ENCODE measurements around the gene TAOK2.
A peak's percentile ranks its signal among the peaks of the same experiment; 100 is the strongest.
"Not testable (repeated sequence)": the region's sequence is repeated elsewhere in the genome, so short reads cannot be mapped to it uniquely, and the experiment has no call there.

Gene TAOK2

DNA sequence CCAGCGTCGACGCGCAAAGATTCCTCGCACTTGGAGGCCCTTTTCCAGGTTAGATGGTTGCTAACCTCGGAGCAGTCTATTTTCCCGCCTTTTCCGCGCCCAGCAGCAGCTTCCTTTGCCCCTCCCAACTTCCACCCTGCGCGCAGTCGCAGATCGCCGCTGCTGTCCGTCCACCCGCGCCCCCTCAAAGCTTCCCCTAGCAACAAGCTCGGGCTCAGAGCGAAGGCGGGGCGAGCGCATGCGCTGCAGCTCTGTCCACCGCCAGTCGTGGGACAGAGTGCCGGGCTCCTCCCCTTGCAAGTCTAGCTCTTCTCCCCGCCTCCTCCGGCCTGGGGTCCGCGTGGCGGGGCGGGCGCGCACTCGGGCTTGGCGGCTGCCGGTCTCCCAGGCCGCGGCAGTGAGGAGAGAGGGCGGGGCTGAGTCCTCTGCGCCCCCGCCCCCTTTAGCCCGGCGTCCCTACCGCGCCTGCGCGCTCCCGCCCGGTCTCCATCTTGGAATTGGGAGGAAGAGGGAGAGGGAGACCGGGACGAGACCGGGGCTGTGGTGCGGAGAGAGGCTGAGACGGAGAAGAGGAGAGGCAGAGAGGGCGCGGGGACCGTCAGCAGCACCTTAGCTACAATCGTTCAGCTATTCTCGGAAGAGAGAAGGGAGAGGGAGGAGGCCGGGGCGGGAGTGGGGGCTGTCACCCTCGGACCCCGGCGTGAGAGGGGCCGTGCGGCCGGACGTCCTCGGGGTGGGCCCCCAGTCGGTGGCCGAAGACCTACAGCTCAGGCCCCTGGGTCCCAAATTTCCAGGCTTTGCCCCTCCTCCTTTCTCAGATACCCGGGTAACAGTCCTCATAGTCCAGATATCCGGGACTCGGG is at the start of gene TAOK2:
TSS of gene TAOK2 (plus strand) at position 485 of the 863 bp plus-strand sequence. CDS start 3,905 bp downstream, outside the sequence.
- peak; percentile 94 to 99 (median 98) for DNase-seq

DNA sequence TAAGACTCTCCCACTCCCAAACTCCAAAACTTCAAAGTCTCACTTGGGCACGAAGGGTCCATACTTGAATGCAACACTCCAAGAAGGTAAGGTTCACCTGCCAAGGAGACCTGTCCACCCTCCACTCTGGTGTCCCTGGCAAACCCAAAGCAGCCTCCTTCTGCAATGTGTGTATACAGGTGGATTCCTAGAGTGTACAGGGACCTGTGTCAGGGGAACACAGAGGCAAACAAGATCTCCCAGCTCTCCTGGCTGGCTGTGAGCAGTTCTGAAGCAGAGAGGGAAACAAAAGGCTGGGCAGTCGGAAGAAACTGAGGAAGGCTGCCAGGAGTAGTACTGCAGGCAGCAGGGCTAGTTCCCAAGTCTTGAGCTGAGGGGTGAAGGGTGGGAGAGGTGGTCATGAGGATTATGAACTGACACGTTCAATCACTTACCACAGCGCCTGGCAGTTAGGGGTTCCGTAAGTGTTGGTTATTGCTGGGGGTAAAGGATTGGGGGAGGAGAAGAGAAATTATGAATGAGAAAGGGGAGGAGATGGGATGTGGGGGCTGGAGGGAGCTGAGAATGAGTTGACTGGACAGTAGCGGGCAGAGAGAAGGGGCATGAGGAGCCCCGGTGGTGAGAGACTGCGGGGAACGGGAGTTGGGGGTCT is 48.4 kb upstream of the TAOK2 start:
- peak in 2 of 3 experiments; percentile 32 to 47 for DNase-seq

DNA sequence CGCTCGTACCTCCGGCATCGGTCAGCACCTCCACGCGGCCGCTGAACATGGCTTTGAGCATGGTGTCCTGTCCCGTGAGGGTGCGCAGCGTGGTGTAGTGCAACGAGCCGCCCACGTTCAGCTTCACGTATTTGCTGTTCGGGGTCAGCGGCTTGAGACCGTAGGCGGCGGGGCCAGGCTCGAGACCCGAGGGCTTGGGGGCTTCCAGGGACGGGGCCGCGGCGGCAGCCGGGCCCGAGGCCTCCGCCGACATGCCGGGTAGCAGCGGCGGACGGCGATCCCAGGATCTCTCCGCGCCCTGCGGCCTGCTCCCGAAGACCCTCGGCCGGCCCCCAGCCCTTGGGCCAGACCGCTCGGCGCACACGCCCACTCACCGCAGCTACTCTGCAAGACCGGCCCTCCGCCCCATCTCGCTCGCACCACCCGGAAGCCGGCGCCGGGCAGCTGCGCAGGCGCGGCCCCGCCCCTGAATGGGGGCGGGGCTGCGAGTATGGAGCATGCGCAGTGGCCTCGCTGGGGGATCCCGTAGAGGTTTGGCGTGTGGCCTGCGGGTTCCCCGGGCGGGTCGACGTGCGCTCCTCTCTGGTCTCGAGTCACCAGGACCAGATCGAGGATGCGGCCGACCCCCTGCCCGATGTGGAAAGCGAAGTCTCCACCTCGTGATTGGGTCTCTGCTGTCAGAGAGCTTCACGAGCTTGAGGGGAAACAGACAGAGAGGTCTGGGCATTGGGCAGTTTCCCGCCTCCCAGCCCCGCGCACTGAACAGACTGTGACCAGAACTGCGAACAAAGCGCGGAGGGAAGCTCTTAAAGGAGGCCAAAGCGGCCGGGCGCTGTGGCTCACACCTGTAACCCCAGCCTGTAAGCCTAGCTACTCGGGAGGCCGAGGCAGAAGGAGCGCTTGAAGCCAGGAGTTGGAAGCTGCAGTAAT is 47.6 kb upstream of the TAOK2 start, which contains the start of gene KCTD13:
TSS of gene KCTD13 (minus strand) at position 446 of the 930 bp plus-strand sequence. CDS start at position 253, 193 bp downstream.
- peak; percentile 79 to 96 (median 95) for DNase-seq

DNA sequence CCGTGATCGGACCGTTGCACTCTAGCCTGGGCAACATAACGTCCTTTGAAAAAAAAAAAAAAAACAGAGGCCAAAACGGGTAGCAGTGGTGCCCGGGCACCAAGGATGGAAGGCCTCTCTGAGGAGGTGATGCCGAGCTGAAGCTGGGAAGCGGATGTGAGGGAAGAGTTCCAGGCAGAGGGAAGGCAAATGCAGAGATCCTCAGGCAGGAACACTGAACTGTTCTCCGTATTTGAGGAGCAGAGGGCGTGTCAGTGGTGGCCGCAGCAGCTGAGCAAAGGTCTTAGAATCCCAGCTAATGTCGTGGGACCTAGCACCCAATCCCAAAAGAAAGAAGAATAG is 47.0 kb upstream of the TAOK2 start:
- peak; percentile 3 to 86 (median 63) for DNase-seq

DNA sequence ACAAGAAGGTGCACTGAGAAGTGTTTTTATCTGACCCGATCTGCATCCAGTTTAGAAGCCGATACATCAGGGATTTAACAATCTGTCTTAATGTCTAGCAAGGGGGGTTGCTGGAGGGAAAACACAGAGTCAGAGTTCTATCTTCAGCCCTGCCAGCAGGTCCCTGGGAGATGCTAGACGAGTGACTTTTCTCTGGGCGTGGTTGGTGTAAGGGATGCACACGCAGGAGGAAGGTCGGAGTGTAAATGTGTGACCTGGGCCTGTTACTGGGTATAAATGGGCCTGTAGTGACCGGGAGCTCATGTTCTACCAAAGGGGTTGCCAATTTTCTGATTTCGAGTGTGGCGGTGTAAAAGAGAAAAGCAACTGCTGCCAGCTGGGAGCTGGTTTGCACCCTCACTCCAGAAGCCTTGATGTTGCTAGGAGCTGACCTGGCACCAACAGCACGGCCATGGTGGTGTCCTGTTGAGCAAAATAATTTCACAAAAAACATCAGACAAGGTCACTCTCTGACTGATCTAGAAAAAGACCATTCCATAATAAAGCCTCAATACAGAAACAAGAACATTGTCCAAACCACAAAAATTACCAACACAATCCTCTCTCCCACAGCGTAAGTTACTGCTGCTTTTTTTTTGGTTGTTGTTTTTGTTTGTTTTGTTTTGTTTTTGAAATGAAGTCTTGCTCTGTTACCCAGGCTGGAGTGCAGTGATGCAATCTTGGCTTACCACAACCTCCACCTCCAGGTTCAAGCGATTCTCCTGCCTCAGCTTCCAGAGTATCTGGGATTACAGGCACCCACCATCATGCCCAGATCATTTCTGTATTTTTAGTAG is 46.4 kb upstream of the TAOK2 start:
- peak in 2 of 3 experiments; percentile 55 to 74 for DNase-seq

DNA sequence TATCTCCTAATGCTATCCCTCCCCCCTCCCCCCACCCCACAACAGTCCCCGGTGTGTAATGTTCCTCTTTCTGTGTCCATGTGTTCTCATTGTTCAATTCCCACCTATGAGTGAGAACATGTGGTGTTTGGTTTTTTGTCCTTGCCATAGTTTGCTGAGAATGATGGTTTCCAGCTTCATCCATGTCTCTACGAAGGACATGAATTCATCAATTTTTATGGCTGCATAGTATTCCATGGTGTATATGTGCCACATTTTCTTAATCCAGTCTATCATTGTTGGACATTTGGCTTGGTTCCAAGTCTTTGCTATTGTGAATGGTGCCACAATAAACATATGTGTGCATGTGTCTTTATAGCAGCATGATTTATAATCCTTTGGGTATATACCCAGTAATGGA is 41.9 kb upstream of the TAOK2 start:
- DNase-seq: not testable (repeated sequence)

DNA sequence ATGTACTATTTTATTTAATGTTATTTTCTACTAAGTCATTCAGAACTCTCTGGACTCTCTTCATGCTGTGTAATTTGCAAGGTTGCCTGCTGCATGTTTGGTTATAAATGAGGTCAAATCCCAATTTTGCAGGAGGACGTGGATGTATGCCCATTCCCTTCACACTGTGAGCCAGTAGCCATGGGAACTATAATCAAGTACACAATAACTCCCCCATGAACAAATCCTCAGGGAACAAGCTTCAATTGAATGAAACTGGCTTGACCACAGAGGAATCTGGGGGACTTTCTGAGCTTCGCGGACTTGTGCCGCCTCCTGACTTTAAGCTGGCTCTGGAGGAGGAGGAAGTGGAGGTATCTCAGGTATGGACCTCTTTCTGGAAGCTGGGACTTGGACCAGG is 33.0 kb upstream of the TAOK2 start:
- DNase-seq: no peak

DNA sequence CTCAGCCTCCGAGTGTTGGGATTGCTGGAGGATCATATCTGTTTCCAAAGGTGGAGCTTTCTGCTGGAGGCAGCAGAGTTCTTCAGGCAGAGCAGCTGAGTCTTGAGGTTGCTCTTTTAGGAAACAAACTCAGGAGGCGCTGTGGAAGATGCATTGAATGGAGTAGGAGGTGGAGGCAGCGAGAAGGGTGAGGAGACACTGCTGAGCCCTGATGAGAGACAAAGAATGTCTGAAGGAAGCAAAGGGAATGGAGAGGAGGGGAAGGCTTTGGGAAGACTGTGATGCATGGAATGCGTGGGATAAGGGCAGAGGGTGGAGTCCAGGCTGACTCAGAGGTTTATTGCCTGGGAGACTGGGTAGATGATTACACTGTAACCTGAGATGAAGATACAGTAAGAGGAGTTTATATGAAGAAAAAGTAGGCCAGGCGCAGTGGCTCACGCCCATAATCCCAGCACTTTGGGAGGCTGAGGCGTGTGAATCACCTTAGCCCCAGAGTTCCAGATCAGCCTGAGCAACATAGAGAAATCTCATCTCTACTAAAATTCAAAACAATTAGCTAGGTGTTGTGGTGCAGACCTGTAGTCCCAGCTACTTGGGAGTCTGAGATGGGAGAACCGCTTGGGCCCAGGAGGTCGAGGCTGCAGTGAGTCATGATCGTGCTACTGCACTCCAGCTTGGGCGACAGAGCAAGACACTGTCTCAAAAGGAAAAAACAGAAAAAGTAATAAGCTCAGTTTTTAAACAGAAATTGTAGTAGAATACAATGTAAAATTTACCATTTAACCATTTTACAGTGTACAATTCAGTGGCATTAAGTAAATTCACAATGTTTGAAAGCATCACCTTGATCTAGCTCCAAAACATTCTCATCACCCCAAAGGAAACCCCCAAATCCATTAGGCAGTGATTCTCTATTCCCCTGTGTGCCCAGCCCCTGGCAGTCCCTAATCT is 29.5 kb upstream of the TAOK2 start:
- DNase-seq: peak; percentile 22 to 59 (median 26)

DNA sequence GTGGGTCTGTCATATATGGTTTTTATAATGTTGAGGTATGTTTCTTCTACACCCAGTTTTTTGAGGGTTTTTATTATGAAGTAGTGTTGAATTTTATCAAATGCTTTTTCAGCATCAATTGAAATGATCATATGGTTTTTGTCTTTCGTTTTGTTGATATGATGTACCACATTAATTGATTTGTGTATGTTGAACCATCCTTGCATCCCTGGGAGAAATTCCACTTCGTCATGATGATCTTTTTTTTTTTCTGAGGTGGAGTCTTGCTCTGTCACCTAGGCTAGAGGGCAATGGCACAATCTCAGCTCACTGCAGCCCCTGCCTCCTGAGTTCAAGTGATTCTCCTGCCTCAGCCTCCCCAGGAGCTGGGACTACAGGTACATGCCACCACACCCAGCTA is 25.8 kb upstream of the TAOK2 start:
- DNase-seq: no peak

DNA sequence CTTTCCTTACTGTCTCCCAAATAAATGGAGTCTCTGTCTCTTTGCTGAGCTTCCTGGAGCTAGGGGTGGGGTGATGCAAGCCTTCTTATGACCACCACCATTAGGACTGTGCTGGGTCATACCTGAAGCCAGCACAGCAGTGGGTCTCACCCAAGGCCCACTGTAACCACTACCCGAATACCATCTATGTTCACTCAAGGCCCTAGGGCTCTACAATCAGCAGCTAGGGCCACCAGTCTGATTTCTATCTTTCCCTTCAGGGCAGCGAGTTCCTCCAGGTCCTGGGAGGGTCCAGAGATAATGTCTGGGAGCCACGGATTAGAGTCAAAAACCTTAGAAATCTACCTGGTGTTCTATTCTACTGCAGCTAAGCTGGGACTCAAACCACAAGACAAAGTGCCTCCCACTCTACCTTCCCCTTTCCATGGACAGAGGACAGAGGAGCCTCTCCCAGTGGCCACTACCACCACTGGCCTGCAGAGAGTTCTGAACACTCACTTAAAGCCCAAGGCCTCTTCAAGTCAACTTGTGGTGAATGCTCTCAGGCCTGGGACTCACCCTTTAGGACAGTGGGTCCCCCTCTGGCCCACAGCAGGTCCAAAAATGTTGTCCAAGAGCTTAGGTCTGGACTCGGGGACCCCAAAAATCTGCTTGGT is 22.7 kb upstream of the TAOK2 start:
- DNase-seq: no peak

DNA sequence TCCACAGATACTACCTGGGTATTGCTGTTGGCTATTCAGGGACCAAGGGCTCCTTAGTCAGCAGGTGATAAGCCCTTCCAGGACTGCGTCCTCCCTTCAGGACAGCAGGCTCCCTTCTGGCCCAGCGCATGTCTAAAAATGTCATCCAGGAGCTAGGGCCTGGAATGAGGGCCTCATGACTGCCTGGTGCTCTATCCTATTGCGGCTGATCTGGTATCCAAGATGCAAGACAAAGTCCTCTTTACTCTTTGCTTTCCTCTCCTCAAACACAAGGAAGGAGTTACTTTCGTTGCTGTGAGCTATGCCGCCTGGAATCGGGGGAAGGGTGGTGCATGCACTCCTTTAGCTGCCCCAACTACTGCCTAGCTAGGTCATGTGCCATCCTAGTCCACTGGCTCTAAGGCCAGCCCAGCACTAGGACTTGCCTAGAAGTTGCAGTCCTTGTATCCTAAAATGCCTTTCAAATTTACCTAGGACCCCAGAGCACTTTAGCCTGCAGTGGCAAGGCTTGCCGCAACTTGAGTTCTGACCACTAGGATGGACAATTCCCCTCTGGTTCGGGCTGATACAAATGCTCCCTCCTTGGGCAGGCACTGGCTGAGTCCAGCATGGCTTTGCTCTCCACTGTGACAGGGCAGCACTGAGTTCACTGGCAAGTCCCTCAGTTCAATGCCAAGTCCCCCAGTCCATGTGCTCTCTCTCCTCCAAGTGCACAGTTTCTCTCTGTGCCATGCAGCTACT is 21.9 kb upstream of the TAOK2 start:
- no peak for DNase-seq

DNA sequence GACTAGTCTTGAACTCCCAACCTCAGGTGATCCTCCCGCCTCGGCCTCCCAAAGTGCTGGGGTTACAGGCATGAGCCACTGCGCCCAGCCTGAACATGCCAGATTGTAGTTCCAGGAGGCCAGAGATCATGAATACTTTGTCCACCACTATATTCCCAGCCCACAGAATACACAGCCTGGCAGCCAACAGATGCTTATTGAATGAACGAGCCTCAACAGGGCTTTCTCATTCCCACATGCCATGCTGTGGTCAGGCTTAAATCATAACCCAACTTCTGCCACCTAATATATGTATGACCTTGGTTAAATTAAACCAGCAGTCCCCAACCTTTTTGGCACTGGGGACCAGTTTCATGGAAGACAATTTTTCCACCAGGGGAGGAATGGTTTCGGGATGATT is 14.9 kb upstream of the TAOK2 start:
- DNase-seq: no peak

DNA sequence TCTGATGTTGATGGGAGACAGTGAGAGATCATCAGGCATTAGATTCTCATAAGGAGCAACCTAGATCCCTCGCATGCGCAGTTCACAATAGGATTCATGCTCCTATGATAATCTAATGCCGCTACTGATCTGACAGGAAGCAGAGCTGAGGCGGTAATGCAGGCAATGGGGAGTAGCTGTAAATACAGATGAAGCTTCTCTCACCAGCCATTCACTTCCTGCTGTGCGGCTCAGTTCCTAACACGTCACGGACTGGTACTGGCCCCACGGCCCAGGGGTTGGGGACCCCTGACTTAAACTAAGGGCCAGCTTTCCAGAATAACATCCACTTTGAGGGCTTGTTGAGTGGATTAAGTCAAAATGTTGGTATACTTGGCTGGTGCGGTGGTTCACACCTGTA is 14.4 kb upstream of the TAOK2 start:
- no peak for DNase-seq

DNA sequence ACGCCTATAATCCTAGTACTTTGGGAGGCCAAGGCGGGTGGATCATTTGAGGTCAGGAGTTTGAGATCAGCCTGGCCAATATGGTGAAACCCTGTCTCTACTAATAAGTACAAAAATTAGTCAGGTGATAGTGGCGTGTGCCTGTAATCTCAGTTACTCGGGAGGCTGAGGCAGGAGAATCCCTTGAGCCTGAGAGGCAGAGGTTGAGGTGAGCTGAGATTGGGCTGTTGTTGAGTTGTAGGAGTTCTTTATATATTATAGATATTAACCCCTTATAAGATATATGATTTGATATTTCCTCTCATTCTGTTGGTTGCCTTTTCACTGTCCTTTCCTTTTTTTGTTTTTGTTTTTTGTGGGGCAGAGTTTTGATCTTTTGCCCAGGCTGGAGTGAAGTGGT is 13.8 kb upstream of the TAOK2 start:
- DNase-seq: not testable (repeated sequence)

DNA sequence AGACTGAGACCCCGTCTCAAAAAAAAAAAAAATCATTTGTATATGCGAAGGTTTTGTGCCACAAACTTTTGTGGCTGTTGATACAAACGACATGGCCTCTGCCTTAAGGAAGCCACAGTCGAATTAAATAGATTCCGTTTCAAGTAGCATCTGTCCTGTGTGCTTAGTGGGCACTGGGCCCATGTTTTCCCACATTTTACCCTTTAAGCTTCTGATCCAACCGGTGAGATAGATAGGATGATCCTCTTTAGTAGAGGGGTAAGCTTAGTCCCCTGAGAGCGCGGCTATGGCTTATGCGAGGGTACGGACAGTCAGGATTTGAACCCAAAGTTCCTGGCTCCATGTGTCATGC is 12.6 kb upstream of the TAOK2 start:
- no peak for DNase-seq

DNA sequence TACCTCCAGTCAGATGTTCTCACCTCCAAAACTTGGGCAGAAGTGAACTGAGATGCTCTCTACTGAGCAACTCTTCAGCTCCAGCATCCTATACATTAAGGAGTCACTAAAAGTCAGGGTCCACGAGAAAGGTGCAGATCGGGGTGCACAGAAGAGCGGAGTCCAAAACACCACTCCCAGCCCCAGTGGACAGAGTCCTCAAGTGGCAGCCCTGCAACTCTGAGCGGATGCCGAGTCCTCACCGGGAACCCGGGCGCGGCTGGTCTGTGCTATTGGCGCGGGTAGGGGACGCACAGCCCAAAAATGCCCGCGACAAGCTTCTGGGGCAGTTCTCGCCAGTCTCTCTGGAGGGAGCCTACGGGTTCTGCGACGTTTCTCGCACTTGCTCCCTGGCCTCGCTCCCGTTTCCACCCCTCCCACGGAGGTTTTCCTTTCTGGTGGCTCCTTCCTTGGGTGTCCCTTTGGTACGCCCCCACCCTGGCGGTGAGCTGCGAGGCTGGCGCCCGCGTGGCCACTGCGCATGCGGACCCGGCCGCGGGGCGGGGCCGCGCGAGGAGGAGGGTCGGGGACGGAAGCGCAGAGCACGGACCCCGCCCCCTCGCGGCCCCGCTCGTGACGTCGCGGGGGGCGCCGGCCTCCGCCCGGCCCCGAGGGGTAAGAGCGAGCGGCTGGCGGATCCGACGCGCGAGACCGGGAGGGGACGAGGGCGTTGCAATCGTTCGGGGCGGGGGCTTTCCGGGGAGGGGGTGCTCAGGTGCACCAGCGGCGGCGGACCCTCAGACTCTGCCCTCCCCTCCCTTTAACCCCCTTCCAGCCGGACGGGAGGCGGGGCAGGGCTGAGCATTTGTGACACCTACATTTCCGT is 12.0 kb upstream of the TAOK2 start, which contains the start of gene TMEM219:
TSS of gene TMEM219 (plus strand) at position 601 of the 865 bp plus-strand sequence. CDS start 1,065 bp downstream, outside the sequence.
- DNase-seq: peak; percentile 85 to 94 (median 93)

DNA sequence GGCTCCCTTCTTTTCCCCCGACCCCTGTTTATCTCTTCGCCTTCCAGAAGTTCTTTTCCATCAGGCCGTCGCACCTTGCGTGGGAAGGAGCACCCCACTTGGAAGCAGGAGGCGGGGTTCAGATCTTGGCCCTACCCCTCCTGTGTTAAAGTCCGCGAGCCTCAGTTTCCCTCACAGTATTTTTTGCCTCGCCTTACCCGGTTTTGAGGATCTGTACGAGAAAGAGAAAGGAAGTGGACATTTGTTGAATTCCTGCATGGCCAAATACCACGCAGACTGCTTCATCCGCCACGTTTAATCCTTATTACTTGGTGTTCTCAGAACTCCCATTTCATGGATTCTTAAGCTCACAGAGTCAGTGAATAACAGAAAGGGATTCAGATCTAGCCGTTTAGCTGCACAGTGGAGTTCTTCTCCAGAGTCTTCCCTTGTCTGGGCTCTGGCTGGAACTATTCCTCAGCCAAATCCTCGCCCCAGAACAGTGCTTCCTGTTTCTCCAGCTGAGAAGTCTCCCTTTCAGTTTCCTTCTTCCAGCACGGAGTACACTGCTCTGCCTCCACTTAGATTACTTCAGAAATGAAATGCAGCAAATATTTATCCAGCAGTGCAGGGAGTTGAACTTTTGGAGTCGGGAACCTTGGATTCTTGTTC is 11.2 kb upstream of the TAOK2 start:
- peak in 1 of 3 experiments; percentile 42 for DNase-seq
